Esophagus muscularis mucosa (tissue), 4 donors: ENCODE data around the gene SNCB. TPM values are rescaled to one million over a fixed set of nuclear protein-coding genes. Genes with fewer than 3 reads are reported as not detected.

ENCODE experiments used
- DNase-seq: peaks from one replicate; pipeline ENCODE4 v3.0.0-alpha.2; 2017; ENCODE audit errors: extremely low spot score
- H3K27ac ChIP-seq, 4 donors: fragments of 200-600 bp; sonication (generic); replicated peaks in 1 of 4; 1 replicate in 3 of 4; 2 replicates in 1 of 4; pipeline ENCODE4 v1.5.1; 2016 to 2019; ENCODE audit warnings: mild to moderate bottlenecking in 1 of 4
- H3K27me3 ChIP-seq, 4 donors: fragments of 200-600 bp; sonication (generic); one replicate each; pipeline versions ENCODE4 v1.5.1 to v1.6.0; 2016 to 2019
- H3K36me3 ChIP-seq, 4 donors: fragments of 200-600 bp; sonication (generic); one replicate each; pipeline ENCODE4 v1.5.1; 2016 to 2019
- H3K4me1 ChIP-seq, 4 donors: fragments of 200-600 bp; sonication (generic); one replicate each; pipeline ENCODE4 v1.5.1; 2016 to 2019
- H3K4me3 ChIP-seq, 4 donors: fragments of 200-600 bp; sonication (generic); 1 replicate in 2 of 4; 2 replicates in 2 of 4; pipeline ENCODE4 v1.5.1; 2016 to 2019; ENCODE audit warnings: mild to moderate bottlenecking in 4 of 4, moderate library complexity in 1 of 4
- H3K9me3 ChIP-seq, 4 donors: fragments of 200-600 bp; sonication (generic); 1 replicate in 3 of 4; 2 replicates in 1 of 4; pipeline ENCODE4 v1.5.1; 2016 to 2019
- CTCF ChIP-seq, 3 experiments: fragments of 200-600 bp in 2 of 3; fragments of 450-650 bp in 1 of 3; sonication (generic) in 2 of 3; IDR thresholded peaks; one replicate each; pipeline ENCODE4 v1.5.1; 2017 to 2019; ENCODE audit warnings: antibody characterized with exemption in 3 of 3, mild to moderate bottlenecking in 2 of 3, moderate library complexity in 1 of 3
- EP300 ChIP-seq: sonication (generic); formaldehyde crosslinking; IDR thresholded peaks from one replicate; pipeline ENCODE4 v1.6.1; 2017; ENCODE audit warnings: antibody characterized with exemption
- POLR2A ChIP-seq: fragments of 450-650 bp; IDR thresholded peaks from one replicate; pipeline ENCODE4 v1.6.1; 2017; ENCODE audit warnings: antibody characterized with exemption, moderate library complexity, mild to moderate bottlenecking, low read depth
- POLR2AphosphoS5 ChIP-seq, 2 donors: sonication (generic); formaldehyde crosslinking; IDR thresholded peaks; one replicate each; pipeline ENCODE4 v1.6.1; 2017; ENCODE audit warnings: antibody characterized with exemption in 2 of 2
- WGBS: methylation state at CpG from one replicate; pipeline ENCODE4 v1.1.5; 2018; 5-methylcytosine and 5-hydroxymethylcytosine counted together
- intact Hi-C: fragments of 100-400 bp; cut with DNase I; formaldehyde crosslinking; loops from one replicate; pipeline ENCODE4 v1.15.1; 2023
- total RNA-seq, 4 donors: library from RNA; depleted of rRNA; stranded (reverse); fragments of >200 nt; gene quantifications; one replicate each; pipeline versions ENCODE4 v1.1.0 to v1.2.1, GENCODE V29; 2016

The SNCB gene
- total RNA-seq, 4 donors from 2014 or later = not detected

GRCh38 chr5:176581361-176581760 lies 49.0 kb downstream of the SNCB start:
- Histone ChIP-seq H3K4me1 (no peaks in the 10 kb centered on the region), H3K27ac (no peak overlapping the region), H3K4me3 (no peak overlapping the region), H3K27me3 (peaks cover 0 to 2% (median 0%) of the 10 kb centered on the region in 4 donors), H3K9me3 (peaks cover 0 to 23% (median 16%) of the 10 kb centered on the region in 4 donors), H3K36me3 (no peaks in the 10 kb centered on the region)
- no peak for DNase-seq
- no peak for TF ChIP-seq EP300
- no peak for TF ChIP-seq POLR2AphosphoS5 (IDR thresholded peaks at IDR 0.05)
- TF ChIP-seq POLR2A = no peak
- TF ChIP-seq CTCF (IDR thresholded peaks at IDR 0.05) = no peak
- WGBS = 70% methylated on average over 3 of the region's 12 CpGs
- intact Hi-C loops = no loop called here

GRCh38 chr5:176579323-176579722 lies 51.0 kb downstream of the SNCB start:
- H3K4me1 ChIP-seq = no peaks in the 10 kb centered on the region
- DNase-seq = no peak
- no peak overlapping the region for H3K27ac ChIP-seq
- intact Hi-C loops = loop anchor here (5.0 kb wide), 1 partner anchor 847 kb away; no protein-coding TSS in a partner anchor
- no peak overlapping the region for H3K4me3 ChIP-seq
- H3K36me3 ChIP-seq = no peaks in the 10 kb centered on the region
- peaks cover 0 to 3% (median 0%) of the 10 kb centered on the region in 4 donors for H3K9me3 ChIP-seq
- WGBS = 60% methylated on average over 2 of the region's 4 CpGs
- no peak for TF ChIP-seq CTCF (IDR thresholded peaks at IDR 0.05)
- TF ChIP-seq POLR2A = no peak
- no peak for TF ChIP-seq EP300
- no peak for TF ChIP-seq POLR2AphosphoS5 (IDR thresholded peaks at IDR 0.05)
- H3K27me3 ChIP-seq = peaks cover 0 to 20% (median 0%) of the 10 kb centered on the region in 4 donors

- Histone ChIP-seq H3K36me3 (no peaks in the 10 kb centered on the region), H3K4me1 (peaks cover 0 to 6% (median 0%) of the 10 kb centered on the region in 4 donors), H3K9me3 (no peaks in the 10 kb centered on the region), H3K27ac (no peak overlapping the region), H3K27me3 (peaks cover 0 to 29% (median 0%) of the 10 kb centered on the region in 4 donors), H3K4me3 (no peak overlapping the region)
- TF ChIP-seq CTCF (IDR thresholded peaks at IDR 0.05) = peak; percentile 30 to 56 (median 31)
- no peak for TF ChIP-seq POLR2AphosphoS5 (IDR thresholded peaks at IDR 0.05)
- 26% methylated on average over 15 of the region's 15 CpGs for WGBS
- intact Hi-C loops = loop anchor here (5.0 kb wide), 1 partner anchor 846 kb away; no protein-coding TSS in a partner anchor
- DNase-seq = no peak
These were observed 51.9 kb downstream of the SNCB start for GRCh38 chr5:176578391-176578808.

GRCh38 chr5:176577312-176578176 lies 52.8 kb downstream of the SNCB start:
- no peak for TF ChIP-seq POLR2A
- TF ChIP-seq EP300 = no peak
- no peak for TF ChIP-seq POLR2AphosphoS5 (IDR thresholded peaks at IDR 0.05)
- no peak for TF ChIP-seq CTCF (IDR thresholded peaks at IDR 0.05)
- DNase-seq = no peak
- Histone ChIP-seq H3K4me3 (no peak overlapping the region), H3K27ac (no peak overlapping the region), H3K27me3 (peaks cover 0 to 33% (median 0%) of the 10 kb centered on the region in 4 donors), H3K9me3 (no peaks in the 10 kb centered on the region), H3K4me1 (peaks cover 0 to 6% (median 0%) of the 10 kb centered on the region in 4 donors), H3K36me3 (no peaks in the 10 kb centered on the region)
- 75% methylated on average over 15 of the region's 36 CpGs for WGBS
- intact Hi-C loops = loop anchor here (5.0 kb wide), 1 partner anchor 845 kb away; no protein-coding TSS in a partner anchor
